T-helper 1 cell treated with Interleukin-12 subunit alpha and Interleukin-12 subunit beta and Interleukin-4 antibody, amounts not matched to agents 30 ng/mL and 1 ng/mL, for 36 hours (primary cell): Measurements from ENCODE around the gene TRA2A. TPM values are rescaled to one million over a fixed set of nuclear protein-coding genes. Genes with fewer than 3 reads are reported as not detected.

Source experiments
- intact Hi-C: fragments of 100-400 bp; cut with micrococcal nuclease; formaldehyde crosslinking; loops from one replicate; pipeline ENCODE4 v1.15.1; 2024
- total RNA-seq: library from RNA; stranded (reverse); gene quantifications from 2 replicates; pipeline ENCODE4 v1.2.3, GENCODE V29; 2022

Gene TRA2A
- total RNA-seq = 115 TPM in 2 replicates

GRCh38 chr7:23531794-23532489 is at the start of gene TRA2A:
Gene TRA2A (minus strand): TSS chr7:23531981. CDS start chr7:23531824, 157 bp downstream.
- intact Hi-C loops = loop anchor here (1.0 to 10.0 kb wide), 18 partner anchors 9 to 1593 kb away; partner anchors contain the start of genes CCDC126, CYCS, HYCC1 and IGF2BP3

DNA sequence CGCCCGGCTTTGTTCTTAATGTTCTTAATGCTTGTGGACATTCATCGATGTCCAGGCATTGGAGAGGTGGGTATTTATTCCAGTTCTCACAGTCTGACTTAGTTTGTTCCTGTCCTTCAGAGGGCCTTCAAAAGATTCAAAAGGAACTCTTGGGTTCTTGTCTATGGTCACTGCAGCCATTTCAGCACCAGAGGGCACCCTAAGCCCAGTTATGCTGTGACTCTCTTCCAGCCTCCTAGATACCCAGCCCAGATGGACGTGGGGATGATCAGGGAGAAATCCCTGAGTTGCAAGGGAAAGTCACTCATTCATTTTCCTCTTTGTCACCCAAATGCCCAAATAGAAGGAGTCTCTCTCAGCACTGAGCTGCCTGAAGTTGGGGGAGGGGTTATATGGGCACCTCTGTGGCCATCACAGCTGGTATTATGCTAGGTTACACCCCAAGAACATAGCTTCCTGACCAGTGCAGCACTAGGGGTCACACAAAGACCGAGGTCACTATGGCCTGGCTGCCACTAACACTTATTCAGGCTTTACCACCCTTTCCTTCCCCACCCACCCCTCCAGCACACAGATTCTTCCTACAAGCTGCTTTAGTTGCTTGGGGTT is 38.9 kb upstream of the TRA2A start:
- intact Hi-C loops = loop anchor here (1.0 to 5.0 kb wide), 11 partner anchors 23 to 1528 kb away; partner anchors contain the start of gene CCDC126

DNA sequence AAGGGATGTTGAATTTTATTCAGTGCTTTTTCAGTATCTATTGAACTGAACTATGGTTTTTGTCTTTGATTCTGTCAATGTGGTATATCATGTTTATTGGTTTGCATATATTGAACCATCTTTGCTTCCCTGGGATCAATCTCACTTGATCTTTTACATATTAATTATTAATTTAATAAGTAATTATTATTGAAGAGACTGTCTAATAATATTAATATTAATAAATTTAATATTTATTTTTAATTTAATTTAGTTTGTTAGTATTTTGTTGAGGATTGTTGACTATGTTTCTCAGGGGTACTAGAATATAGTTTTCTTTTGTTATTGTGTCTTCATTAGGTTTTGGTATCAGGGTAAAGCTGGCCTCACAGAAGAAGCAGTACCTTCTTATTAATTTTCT is 26.5 kb upstream of the TRA2A start:
- intact Hi-C loops = no loop called here

DNA sequence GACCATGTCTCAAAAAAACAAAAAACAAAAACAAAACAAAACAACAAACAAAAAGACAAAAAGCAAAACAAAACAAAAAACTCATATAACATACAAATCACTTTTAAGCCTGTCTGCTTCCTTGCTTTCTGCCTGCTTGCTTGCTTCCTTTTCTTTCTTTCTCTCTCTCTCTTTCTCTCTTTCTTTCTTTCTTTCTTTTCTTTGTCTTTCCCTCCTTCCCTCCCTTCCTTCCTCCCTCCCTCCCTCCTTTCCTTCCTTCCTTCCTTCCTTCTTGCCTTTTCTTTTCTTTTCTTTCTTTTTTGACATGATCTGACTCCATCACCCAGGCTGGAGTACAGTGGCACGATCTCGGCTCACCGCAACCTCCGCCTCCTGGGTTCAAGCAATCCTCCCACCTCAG is 15.9 kb upstream of the TRA2A start:
- intact Hi-C loops = loop anchor here (1.0 to 5.0 kb wide), 14 partner anchors 16 to 1550 kb away; partner anchors contain the start of genes CCDC126, FAM221A, NUP42 and TRA2A

DNA sequence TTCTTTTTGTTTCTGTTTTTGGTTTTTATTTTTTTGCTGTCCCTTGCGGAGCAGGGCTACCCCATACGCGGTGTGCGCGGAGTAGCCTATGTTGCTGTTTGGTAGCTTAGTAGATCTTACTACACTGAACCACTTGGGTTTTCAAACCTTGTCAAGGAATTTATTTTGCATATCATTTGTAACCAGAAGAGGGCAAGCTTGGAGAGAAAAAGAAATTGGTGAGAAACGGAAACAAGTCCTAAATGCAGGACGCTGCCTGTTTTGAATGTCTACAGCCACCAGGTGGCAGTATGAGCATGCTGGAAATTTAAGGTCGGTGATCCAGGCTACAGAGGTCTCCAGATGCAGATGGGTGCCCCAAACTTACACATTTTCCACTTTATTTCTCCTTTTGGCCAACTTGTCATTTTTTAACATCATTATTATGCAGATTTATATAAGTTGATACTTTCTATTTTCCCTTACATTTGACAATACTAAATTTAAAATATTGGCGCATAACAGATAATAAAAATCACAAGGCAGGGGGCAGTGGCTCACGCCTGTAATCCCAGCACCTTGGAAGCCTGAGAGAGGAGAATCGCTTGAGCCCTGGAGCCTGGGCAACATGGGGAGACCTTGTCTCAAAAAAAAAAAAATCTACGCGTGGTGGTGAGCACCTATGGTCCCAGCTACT is 15.3 kb upstream of the TRA2A start:
- intact Hi-C loops = loop anchor here (1.0 to 5.0 kb wide), 14 partner anchors 16 to 1550 kb away; partner anchors contain the start of genes CCDC126, FAM221A, NUP42 and TRA2A

DNA sequence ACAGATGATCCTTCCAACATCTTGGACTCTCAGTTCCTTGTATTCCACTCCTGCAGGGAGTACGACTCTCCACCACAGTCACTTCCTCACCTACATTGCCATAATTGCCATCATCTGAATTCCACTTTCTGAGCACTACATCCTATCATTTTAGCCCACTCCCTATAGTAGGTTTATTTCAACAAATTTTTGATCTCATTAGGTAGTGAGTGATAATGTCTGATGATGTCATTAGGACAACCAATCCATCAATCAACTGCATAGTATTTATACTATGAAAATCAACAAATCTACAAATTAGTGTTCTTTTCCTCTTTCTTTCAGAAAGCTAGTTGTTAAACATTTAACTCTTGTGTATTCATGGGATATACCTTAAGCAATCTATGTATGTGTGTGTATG is 13.7 kb upstream of the TRA2A start:
- intact Hi-C loops = loop anchor here (5.0 kb wide), 3 partner anchors 152 to 1552 kb away; partner anchors contain the start of gene NUP42

GRCh38 chr7:23544913-23545354 is 13.2 kb upstream of the TRA2A start:
- intact Hi-C loops = loop anchor here (5.0 kb wide), 3 partner anchors 152 to 1552 kb away; partner anchors contain the start of gene NUP42

DNA sequence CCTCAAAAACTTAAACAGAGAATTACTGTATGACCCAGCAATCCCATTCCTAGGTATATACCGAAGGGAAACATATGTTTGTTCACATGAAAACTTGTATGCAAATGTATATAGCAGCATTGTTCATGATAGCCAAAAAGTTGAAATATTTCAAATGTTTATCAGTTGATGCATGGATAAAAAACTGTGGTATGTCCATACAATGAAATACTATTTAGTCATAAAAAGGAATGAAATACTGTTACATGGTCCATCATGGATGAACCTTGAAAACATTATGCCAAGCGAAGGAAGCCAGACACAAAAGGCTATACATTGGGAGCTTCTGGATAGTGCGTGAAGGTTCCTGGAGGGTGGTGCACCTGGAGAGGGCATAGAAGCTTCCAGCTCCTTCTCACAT is 11.0 kb upstream of the TRA2A start:
- intact Hi-C loops = no loop called here

- intact Hi-C loops = loop anchor here (1.0 to 10.0 kb wide), 6 partner anchors 9 to 1583 kb away; partner anchors contain the start of gene TOMM7
These were observed 7.7 kb upstream of the TRA2A start for GRCh38 chr7:23539494-23539907.

- intact Hi-C loops = loop anchor here (2.0 to 10.0 kb wide), 5 partner anchors 684 to 1584 kb away; partner anchors contain the start of gene TOMM7
These were observed 6.5 kb upstream of the TRA2A start for GRCh38 chr7:23538301-23538700.

DNA sequence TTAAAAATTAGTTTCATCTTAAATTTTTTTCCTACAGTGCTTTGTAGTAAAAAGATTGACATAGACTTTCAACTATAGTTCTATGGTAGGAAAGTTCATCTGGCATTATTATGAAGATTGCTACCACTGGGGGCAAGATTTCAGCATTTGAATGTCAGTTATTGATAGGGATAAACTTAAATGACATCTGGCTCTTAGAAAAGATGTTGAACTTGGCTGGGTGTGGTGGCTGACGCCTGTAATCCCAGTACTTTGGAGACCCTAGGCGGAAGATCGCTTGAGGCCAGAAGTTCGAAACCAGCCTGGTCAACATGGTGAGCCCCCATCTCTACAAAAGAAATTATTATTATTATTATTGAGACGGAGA is 1.4 kb upstream of the TRA2A start:
- intact Hi-C loops = loop anchor here (5.0 to 10.0 kb wide), 8 partner anchors 426 to 1591 kb away; partner anchors contain the start of genes HYCC1, KLHL7, OSBPL3 and TOMM7

- intact Hi-C loops = loop anchor here (1.0 to 10.0 kb wide), 11 partner anchors 65 to 1593 kb away; partner anchors contain the start of genes CCDC126, CYCS, HYCC1 and KLHL7
These were observed 883 bp upstream of the TRA2A start for GRCh38 chr7:23532490-23533237.

DNA sequence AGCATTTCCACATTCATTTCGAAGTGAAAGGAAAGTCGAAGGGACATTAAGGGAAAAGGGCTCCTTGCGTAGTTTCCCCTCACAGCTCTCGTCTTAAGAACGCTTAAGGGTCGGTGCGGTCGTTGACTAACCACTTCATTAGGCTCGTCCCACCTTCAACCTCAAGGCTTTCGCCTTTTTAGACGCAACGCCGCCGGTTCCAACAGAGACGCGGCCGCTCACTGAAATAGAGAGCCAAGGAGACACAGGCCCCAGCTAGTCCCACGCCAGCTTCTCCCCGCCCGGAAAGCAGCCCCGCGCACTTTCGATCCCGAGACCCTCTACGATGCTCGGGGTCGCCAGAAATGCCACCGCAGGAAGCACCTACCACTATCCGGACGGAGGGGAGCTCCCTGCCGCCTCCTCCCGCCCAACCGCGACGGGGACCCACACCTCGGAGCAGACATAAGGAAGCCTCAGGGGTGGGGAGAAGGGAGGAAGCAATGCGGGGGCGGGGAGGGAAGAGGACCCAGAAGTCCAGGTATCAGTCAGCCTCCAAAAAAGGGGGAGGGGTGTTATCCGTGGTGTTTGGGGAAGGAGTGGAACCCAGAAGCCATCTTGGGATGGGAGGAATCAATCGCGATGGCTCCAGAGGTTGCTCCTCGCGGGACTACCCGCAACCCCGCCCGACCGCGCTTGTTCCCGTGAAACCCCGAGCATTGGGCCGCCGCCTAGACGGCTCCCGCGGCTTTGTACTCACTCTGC is 559 bp downstream of the TRA2A start:
- intact Hi-C loops = loop anchor here (1.0 to 10.0 kb wide), 15 partner anchors 8 to 1589 kb away; partner anchors contain the start of genes HYCC1, IGF2BP3, KLHL7 and OSBPL3

- intact Hi-C loops = loop anchor here (1.0 to 10.0 kb wide), 16 partner anchors 9 to 1588 kb away; partner anchors contain the start of genes HYCC1, KLHL7, OSBPL3 and TOMM7
These were observed 1.4 kb downstream of the TRA2A start for GRCh38 chr7:23530405-23530804.

- intact Hi-C loops = no loop called here
These were observed 2.4 kb downstream of the TRA2A start for GRCh38 chr7:23529262-23529859.

DNA sequence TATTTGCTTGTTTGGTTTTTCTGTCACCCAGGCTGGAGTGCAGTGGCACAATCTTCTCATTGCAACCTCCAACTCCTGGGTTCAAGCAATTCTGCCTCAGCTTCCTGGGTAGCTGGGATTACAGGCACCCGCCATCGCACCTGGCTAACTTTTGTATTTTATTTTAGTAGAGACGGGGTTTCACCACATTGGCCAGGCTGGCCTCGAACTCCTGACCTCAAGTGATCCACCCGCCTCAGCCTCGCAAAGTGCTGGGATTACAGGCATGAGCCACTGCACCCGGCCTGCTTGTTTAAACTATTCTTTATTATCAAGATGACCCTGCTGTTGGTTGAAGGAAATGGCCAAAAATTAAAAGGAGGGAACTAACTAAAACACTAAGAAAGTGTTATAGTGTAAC is 6.2 kb downstream of the TRA2A start:
- intact Hi-C loops = loop anchor here (1.0 kb wide), 1 partner anchor 10 kb away; no protein-coding TSS in a partner anchor

DNA sequence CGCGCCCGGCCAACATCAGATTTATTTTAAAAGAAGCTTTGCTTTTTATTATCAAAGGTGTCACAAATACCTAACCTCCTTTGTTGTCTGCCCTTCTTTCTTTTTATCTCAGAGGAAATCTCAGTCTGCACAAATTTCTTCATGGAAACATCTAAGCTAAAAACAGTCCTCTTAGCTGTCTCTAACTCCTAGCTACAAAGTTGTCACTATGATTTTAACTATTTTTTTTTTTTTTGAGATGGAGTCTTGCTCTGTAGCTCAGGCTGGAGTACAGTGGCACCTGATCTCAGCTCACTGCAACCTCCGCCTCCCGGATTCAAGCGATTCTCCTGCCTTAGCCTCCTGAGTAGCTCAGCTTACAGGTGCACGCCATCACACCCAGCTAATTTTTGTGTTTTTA is 7.3 kb downstream of the TRA2A start:
- intact Hi-C loops = no loop called here

GRCh38 chr7:23523486-23524075 is 8.2 kb downstream of the TRA2A start:
- intact Hi-C loops = loop anchor here (1.0 kb wide), 1 partner anchor 8 kb away; the partner anchor contains the start of gene TRA2A

- intact Hi-C loops = no loop called here
These were observed 11.2 kb downstream of the TRA2A start for GRCh38 chr7:23520582-23520981.
